GM04504 (cell line): ENCODE measurements around the gene ZBTB20.
"Not testable (repeated sequence)": the region's sequence is repeated elsewhere in the genome, so short reads cannot be mapped to it uniquely, and the experiment has no call there.

Source experiments
- DNase-seq: peaks from one replicate; pipeline ENCODE4 v3.0.0-alpha.2; 2012; ENCODE audit warnings: low read depth

The ZBTB20 gene

DNA sequence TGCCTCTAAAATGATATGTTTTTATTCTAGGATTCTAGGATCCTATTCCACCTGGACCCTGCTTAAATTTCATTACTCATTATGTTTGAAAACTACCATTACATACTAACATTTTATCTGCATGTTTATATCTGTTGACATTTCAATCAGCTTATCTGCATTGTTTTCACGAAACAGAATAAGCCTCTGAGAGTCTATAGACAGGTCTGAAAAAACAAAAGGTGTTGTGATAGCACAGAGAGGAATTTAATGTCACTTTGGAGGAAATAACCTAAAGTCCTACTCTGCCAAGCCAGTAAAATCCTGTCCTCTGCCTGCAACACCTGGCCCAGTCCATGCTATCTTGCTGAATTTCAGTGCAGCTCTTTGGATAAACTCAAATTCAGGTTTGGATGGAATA lies 315.2 kb downstream of the ZBTB20 start:
- DNase-seq: no peak

GRCh38 chr3:114830652-114831051 lies 316.4 kb downstream of the ZBTB20 start:
- no peak for DNase-seq

- DNase-seq: no peak
Measured at GRCh38 chr3:114829783-114830182, 317.3 kb downstream of the ZBTB20 start.

GRCh38 chr3:114827495-114827894 lies 319.6 kb downstream of the ZBTB20 start:
- peak; percentile 13 for DNase-seq

DNA sequence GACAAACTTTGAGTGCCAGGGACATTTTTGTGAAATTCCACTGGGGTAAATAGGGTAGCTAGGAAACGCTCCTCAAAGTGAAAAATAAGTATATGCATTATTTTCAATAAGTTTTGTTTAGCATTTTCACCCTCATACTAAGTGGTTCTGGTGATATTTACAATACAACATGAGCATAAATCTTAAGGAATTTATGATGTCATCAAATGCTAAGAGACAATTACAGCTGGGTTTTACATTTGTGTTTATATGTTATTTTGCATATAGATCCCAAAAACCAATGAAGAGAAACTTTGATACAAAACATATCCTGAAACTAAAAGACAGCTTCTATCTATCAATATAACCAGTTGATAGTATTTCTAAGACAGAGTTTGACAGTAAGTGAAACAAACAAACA lies 323.1 kb downstream of the ZBTB20 start:
- no peak for DNase-seq

- DNase-seq: no peak
Measured at GRCh38 chr3:114823061-114823460, 324.0 kb downstream of the ZBTB20 start.

DNA sequence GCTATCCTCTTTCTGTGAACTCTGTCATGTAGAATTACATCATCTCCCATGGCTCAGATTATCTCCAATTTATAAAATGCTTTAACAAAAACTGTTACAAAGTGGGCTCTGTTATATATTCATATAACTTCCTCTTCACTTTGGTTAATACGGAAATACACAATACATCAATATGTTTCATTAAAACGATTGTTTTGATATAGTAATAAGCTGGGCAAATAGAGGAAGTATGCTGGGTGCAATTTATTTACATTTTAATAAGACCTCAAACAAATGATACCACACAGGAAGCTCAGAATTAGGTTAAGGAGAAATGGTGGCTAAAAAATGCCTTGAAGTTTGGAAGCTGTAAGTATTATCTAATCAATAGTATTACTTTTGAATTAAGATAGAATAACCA lies 331.0 kb downstream of the ZBTB20 start:
- no peak for DNase-seq

GRCh38 chr3:114812541-114813238 lies 334.4 kb downstream of the ZBTB20 start:
- not testable (repeated sequence) for DNase-seq

DNA sequence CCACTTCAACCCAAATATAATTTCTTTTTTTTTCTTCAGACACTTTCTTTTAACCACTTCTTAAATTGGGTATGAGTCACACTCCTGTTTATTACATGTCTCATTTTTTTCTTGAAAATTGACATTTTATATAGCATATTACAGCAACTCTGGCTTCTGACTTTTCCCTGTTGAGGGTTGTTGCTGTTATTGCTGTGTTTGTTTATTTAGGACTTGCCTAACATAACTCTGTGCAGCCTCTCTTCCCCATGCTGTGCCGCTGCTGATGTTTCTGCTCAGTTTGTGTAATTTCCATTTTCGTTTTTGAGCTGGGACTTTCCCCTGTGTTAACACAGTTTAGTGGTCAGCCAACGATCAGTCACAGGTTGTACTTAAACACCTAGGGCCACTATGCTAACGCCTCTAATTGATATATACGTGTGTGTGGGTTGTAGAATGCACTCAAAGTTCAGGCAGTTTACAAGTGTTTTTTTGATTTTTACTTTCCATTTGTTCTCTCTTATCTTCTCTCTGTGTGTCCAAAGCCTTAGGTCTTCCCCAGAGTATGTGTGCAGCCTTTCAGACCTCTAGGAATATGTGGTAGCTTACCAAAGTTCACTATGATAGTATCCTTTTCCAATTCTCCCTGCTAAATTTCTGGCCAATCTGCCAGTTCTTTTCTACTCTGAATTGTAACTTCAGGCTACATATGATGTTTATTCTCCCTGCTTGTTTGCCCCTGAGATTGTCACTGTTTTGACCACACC lies 337.2 kb downstream of the ZBTB20 start:
- DNase-seq: peak; percentile 3

DNA sequence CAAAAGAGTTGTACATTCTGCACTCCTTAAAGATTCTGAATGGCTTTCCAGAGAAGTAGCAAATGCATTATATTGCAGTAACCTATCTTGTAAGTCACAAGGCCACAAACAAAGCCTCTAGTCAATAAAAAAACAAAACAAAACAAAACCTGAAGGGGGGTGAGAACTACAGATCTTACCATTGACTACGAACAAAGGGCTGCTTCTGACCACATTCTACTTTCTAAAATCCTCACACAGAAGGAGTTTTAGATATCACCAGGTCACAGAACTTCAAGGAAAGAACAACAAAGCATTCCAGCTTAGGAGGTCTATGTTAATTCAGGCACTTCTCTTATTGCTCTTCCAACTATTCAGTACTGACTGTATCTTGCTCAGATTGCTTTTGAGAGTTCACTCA lies 343.0 kb downstream of the ZBTB20 start:
- DNase-seq: no peak

DNA sequence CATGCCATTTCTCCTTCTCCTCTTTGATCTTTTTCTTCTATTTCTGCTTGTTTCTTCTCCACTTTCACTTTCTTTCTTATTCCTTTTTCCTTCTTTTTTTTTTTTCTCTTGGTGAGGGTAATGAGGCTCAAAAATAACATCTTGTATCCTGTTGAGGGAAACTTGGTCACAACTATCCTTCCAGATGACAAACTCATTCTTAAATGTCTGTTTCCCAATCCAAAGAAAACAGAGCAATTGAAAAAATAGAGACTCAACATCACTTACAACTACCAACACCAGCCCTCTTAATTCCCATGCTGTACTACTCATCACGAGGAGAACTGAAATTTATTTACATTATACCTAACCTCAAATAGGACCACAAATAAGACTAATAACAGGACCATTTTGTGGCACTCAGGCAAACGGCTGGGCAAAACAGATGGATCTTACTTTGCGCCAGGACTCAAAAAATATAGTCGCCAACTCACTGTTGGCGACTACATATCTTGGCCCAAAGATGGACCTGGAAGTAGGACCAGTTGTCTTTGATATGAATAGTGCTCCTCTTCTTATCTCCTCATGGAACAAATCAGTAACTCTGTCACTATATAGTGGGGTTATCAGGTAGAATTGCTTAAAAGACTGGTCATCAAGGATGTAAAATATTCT lies 343.9 kb downstream of the ZBTB20 start:
- no peak for DNase-seq

DNA sequence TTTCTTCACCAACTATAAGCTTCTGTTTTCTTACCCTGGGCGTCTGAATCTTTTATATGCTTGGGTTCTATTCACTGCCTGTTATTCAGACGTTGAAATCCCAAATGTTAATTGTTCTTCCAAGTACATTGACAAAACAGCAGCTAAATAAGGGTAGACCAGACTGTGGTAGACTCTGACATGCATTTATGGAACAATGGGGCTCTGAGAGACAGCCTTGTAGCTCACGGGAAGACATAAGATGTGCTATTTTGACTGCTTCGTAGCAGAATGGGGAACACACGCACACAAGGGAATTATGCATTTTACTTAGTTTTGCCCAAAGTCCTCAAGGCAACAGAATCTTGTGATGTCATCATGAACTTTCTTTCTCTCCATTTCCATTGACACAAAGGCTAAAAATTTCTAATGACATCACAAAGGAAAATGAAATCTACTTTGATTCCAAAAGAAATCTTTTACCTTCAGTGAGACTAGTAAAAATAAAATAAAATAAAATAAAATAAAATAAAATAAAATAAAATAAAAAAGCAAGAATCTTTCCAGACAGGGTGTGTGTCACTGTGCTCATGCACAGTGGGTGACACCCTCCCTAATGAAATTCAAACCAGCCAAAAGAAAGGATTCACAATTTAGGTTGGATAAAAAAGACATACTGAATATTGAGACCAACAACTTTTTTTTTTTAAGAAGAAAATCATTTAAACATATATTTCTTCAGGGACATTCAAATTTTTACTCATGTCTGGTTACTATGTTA lies 346.6 kb downstream of the ZBTB20 start:
- no peak for DNase-seq

DNA sequence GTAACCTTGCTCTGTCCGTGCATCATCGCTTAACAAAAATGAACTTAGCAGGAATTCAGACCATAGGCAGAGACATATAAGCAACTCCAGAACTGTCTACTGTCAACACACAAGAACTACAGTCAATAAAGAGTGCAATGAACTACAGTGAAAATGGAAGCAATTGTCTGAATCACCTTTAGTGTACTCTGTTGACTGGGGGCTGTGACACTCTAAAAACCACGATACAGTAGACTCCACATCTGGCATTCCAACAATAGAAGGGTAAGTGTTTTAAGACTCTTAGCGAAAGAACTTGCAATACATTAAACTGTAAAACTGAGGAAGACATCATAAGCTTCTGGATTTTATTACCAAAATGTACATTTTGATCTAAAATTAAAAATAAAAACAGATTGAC lies 347.3 kb downstream of the ZBTB20 start:
- no peak for DNase-seq

GRCh38 chr3:114796796-114797195 lies 350.3 kb downstream of the ZBTB20 start:
- DNase-seq: no peak

GRCh38 chr3:114794894-114795630 lies 352.0 kb downstream of the ZBTB20 start:
- DNase-seq: no peak

DNA sequence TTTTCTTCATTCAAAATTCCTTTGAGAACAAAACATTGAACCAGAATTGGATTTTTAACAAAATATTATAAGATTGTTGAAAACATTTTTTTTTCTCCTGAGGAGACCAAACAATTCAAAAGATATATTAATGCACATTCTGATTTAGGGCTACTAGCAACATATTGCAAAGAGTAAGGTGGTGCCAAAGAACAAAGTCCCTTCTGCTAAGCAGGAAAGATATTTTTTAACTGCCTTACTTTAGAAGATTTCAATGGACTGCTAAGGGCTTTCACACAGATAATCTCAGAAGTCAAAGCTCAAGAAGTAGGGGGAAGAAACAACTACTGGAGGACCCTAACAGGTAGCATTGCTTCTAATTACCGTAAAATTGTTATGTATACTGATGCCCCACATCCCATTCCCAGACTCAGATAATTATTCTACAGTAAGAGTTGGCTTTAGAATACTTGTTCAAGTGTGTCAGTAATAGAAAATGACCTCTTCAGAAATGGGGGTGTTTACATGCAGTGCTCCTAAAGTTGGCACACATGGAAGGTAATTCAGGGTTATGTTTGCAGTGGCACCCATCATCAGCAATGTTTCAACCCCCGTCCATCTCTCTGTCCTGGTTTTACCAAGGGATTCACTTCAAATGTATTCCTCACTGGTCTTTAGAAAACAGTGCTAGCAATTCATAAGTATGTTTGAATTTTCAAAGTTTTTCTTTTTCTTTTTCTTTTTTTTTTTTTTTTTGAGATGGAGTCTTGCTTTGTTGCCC lies 354.7 kb downstream of the ZBTB20 start:
- no peak for DNase-seq

GRCh38 chr3:114790752-114791151 lies 356.3 kb downstream of the ZBTB20 start:
- DNase-seq: no peak

DNA sequence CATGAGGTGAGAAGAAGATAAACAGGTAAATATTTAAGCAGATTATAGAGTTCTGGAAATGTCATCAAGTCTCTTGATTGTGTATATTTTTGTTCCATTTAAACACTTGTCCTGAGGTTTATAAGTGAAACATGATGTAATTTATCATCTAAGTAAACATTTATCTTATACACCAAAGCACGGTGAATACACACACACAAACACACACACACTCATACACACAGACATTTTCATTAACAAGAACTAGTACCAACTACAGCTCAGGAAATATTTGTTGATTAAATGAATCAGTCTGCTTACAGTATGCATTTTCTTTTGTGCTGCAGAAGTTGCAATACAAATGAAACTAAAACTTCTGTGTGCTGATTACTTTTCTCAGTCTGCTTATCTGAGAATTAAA lies 357.3 kb downstream of the ZBTB20 start:
- DNase-seq: no peak

- DNase-seq: no peak
Measured at GRCh38 chr3:114775395-114775794, 371.7 kb downstream of the ZBTB20 start.

- no peak for DNase-seq
Measured at GRCh38 chr3:114770874-114771273, 376.2 kb downstream of the ZBTB20 start.

- DNase-seq: no peak
Measured at GRCh38 chr3:114764056-114764492, 383.0 kb downstream of the ZBTB20 start.
